Prostate gland (tissue), 2 donors: Measurements from ENCODE around the gene HERC6.
A peak's percentile ranks its signal among the peaks of the same experiment; 100 is the strongest.
"Not testable (repeated sequence)": the region's sequence is repeated elsewhere in the genome, so short reads cannot be mapped to it uniquely, and the experiment has no call there.

Source experiments
- POLR2A ChIP-seq: fragments of 450-650 bp; IDR thresholded peaks from one replicate; pipeline ENCODE4 v1.6.1; 2016; ENCODE audit warnings: antibody characterized with exemption, mild to moderate bottlenecking
- POLR2AphosphoS5 ChIP-seq: sonication (generic); formaldehyde crosslinking; IDR thresholded peaks from one replicate; pipeline ENCODE4 v1.6.1; 2017; ENCODE audit warnings: antibody characterized with exemption
- TF ChIP-seq, protein P1 (sequence below), 4 experiments: fragments of 200-600 bp in 2 of 4; fragments of 450-650 bp in 2 of 4; sonication (generic) in 2 of 4; IDR thresholded peaks; 1 replicate in 3 of 4; 2 replicates in 1 of 4; pipeline ENCODE4 v1.5.1; 2016 to 2019; ENCODE audit warnings: antibody characterized with exemption in 4 of 4, mild to moderate bottlenecking in 2 of 4, moderate library complexity in 2 of 4

DNA sequence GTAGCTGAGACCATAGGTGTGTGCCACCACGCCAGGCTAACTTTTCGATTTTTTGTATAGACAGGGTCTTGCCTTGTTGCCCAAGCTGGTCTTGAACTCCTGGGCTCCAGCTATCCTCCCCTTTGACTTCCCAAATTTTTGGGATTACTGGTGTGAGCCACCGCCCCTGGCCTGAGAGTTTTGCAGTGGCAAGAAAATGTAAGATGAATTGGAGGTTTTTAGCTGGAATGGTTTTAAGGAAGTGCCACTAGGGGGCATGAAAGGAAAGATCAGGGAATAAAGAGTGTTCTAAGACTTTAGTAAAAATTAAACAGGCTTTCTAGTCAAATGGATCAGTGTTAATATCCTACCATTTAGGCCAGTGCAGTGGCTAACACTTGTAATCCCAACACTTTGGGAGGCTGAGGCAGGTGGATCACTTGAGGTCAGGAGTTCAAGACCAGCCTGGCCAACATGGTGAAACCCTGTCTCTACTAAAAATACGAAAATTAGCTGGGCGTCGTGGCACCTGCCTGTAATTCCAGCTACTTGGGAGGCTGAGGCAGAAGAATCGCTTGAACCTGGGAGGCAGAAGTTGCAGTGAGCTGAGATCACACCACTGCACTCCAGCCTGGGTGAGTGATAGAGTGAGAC is 9.4 kb upstream of the HERC6 start:
- TF ChIP-seq POLR2A, POLR2AphosphoS5: not testable (repeated sequence)
- TF ChIP-seq, protein P1, sequence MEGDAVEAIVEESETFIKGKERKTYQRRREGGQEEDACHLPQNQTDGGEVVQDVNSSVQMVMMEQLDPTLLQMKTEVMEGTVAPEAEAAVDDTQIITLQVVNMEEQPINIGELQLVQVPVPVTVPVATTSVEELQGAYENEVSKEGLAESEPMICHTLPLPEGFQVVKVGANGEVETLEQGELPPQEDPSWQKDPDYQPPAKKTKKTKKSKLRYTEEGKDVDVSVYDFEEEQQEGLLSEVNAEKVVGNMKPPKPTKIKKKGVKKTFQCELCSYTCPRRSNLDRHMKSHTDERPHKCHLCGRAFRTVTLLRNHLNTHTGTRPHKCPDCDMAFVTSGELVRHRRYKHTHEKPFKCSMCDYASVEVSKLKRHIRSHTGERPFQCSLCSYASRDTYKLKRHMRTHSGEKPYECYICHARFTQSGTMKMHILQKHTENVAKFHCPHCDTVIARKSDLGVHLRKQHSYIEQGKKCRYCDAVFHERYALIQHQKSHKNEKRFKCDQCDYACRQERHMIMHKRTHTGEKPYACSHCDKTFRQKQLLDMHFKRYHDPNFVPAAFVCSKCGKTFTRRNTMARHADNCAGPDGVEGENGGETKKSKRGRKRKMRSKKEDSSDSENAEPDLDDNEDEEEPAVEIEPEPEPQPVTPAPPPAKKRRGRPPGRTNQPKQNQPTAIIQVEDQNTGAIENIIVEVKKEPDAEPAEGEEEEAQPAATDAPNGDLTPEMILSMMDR (IDR thresholded peaks at IDR 0.05), result peak in 3 of 4 experiments; percentile 38 to 48 (median 48)
